ENCODE results near the gene NXNL1.

- TF ChIP-seq, protein P1, sequence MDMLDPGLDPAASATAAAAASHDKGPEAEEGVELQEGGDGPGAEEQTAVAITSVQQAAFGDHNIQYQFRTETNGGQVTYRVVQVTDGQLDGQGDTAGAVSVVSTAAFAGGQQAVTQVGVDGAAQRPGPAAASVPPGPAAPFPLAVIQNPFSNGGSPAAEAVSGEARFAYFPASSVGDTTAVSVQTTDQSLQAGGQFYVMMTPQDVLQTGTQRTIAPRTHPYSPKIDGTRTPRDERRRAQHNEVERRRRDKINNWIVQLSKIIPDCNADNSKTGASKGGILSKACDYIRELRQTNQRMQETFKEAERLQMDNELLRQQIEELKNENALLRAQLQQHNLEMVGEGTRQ (CRISPR knock-in tag; IDR thresholded peaks at IDR 0.05), result no peak
- TF ChIP-seq, protein P2, sequence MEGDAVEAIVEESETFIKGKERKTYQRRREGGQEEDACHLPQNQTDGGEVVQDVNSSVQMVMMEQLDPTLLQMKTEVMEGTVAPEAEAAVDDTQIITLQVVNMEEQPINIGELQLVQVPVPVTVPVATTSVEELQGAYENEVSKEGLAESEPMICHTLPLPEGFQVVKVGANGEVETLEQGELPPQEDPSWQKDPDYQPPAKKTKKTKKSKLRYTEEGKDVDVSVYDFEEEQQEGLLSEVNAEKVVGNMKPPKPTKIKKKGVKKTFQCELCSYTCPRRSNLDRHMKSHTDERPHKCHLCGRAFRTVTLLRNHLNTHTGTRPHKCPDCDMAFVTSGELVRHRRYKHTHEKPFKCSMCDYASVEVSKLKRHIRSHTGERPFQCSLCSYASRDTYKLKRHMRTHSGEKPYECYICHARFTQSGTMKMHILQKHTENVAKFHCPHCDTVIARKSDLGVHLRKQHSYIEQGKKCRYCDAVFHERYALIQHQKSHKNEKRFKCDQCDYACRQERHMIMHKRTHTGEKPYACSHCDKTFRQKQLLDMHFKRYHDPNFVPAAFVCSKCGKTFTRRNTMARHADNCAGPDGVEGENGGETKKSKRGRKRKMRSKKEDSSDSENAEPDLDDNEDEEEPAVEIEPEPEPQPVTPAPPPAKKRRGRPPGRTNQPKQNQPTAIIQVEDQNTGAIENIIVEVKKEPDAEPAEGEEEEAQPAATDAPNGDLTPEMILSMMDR (IDR thresholded peaks at IDR 0.05), result no peak
- no peak for TF ChIP-seq GABPB1 (CRISPR knock-in tag; IDR thresholded peaks at IDR 0.05)
- TF ChIP-seq PRDM15 (CRISPR knock-in tag; IDR thresholded peaks at IDR 0.05), result no peak
- no peak for TF ChIP-seq NR1H2 (CRISPR knock-in tag; IDR thresholded peaks at IDR 0.05)
- TF ChIP-seq TP53 (CRISPR knock-in tag; IDR thresholded peaks at IDR 0.05), result no peak
- no peak for TF ChIP-seq ATF2 (CRISPR knock-in tag; IDR thresholded peaks at IDR 0.05; ENCODE audit: borderline replicate concordance, low read depth)
- TF ChIP-seq, protein P3, sequence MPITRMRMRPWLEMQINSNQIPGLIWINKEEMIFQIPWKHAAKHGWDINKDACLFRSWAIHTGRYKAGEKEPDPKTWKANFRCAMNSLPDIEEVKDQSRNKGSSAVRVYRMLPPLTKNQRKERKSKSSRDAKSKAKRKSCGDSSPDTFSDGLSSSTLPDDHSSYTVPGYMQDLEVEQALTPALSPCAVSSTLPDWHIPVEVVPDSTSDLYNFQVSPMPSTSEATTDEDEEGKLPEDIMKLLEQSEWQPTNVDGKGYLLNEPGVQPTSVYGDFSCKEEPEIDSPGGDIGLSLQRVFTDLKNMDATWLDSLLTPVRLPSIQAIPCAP (CRISPR knock-in tag; IDR thresholded peaks at IDR 0.05), result no peak
- TF ChIP-seq TEAD4 (CRISPR knock-in tag; IDR thresholded peaks at IDR 0.05), result no peak
- TF ChIP-seq, protein P4, sequence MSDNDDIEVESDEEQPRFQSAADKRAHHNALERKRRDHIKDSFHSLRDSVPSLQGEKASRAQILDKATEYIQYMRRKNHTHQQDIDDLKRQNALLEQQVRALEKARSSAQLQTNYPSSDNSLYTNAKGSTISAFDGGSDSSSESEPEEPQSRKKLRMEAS (CRISPR knock-in tag; IDR thresholded peaks at IDR 0.05), result no peak
- no peak for TF ChIP-seq ETV6 (CRISPR knock-in tag; IDR thresholded peaks at IDR 0.05)
Observed at GRCh38 chr19:17479325-17479791, 18.6 kb upstream of the NXNL1 start.
